ENCODE results near the gene TCF7L1. TPM values are rescaled to one million over a fixed set of nuclear protein-coding genes. Genes with fewer than 3 reads are reported as not detected.

The TCF7L1 gene
- polyA plus RNA-seq, 1 of the 3 experiments (the other 2 are of a cell fraction): 3.7 TPM

DNA sequence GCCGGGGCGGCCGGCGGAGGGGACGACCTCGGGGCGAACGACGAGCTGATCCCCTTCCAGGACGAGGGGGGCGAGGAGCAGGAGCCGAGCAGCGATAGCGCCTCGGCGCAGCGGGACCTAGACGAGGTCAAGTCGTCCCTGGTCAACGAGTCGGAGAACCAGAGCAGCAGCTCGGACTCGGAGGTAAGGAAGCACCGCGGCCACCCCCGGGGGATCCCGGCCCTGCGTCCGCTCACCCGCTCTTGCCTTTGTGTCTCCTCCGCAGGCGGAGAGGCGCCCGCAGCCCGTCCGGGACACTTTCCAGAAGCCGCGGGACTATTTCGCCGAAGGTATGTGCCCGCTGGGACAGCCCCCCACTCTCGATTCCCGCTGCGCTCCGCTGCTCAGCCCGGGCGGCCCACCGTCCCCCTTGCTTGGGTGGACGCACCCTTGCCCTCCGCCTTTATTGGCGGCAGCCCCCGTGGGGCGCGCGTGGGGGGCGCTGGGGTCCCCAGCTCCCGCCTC is 611 bp downstream of the TCF7L1 start:
- peak overlapping the region; percentile 69; the same call in 1 of the 2 replicates for H2AFZ ChIP-seq (ENCODE audit: low read depth)
- POLR2A ChIA-PET: interaction anchor here (1.1 kb wide), 1 partner anchor 151 kb away, joined by 3 read pairs; no protein-coding TSS in a partner anchor
- peaks cover 12% of the 10 kb centered on the region; the same call in 1 of the 2 replicates for H3K79me2 ChIP-seq (ENCODE audit: insufficient read depth)
- H3F3A ChIP-seq (replicated peaks; ENCODE audit: insufficient read depth): peaks cover 3% of the 10 kb centered on the region
- peak overlapping the region; percentile 60 for H3K9ac ChIP-seq
- peak overlapping the region; percentile 91 for H3K4me2 ChIP-seq
- DNase-seq: peak; percentile 81
- no peaks in the 10 kb centered on the region for H3K9me2 ChIP-seq
- no peak for TF ChIP-seq JUND (IDR thresholded peaks at IDR 0.05)
- no peak for TF ChIP-seq MAX (IDR thresholded peaks at IDR 0.05; ENCODE audit: low read depth)
- TF ChIP-seq TEAD4 (IDR thresholded peaks at IDR 0.05; ENCODE audit: borderline replicate concordance, insufficient read depth): no peak
- TF ChIP-seq YY1 (IDR thresholded peaks at IDR 0.05; ENCODE audit: low read depth): no peak
- no peak for TF ChIP-seq SIN3A (IDR thresholded peaks at IDR 0.05; ENCODE audit: borderline replicate concordance, low read depth, low read length)
- TF ChIP-seq TCF12 (IDR thresholded peaks at IDR 0.05): no peak
- TF ChIP-seq FOXM1 (IDR thresholded peaks at IDR 0.05; ENCODE audit: low read depth): no peak
- TF ChIP-seq EZH2phosphoT487 (IDR thresholded peaks at IDR 0.05; ENCODE audit: borderline replicate concordance, low read depth): no peak
- no peak for TF ChIP-seq GATA2 (CRISPR knock-in tag; IDR thresholded peaks at IDR 0.05)
- TF ChIP-seq GABPA (IDR thresholded peaks at IDR 0.05; ENCODE audit: low read depth): no peak
- no peak for TF ChIP-seq RXRA (IDR thresholded peaks at IDR 0.05; ENCODE audit: borderline replicate concordance, low read depth)
- TF ChIP-seq MEF2A (IDR thresholded peaks at IDR 0.05; ENCODE audit: borderline replicate concordance, low read depth): no peak
- TF ChIP-seq, protein P1, sequence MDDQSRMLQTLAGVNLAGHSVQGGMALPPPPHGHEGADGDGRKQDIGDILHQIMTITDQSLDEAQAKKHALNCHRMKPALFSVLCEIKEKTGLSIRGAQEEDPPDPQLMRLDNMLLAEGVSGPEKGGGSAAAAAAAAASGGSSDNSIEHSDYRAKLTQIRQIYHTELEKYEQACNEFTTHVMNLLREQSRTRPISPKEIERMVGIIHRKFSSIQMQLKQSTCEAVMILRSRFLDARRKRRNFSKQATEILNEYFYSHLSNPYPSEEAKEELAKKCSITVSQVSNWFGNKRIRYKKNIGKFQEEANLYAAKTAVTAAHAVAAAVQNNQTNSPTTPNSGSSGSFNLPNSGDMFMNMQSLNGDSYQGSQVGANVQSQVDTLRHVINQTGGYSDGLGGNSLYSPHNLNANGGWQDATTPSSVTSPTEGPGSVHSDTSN (IDR thresholded peaks at IDR 0.05): no peak
- TF ChIP-seq CTCF (IDR thresholded peaks at IDR 0.05): no peak
- no peak for TF ChIP-seq RFX5 (IDR thresholded peaks at IDR 0.05; ENCODE audit: low read length)
- no peak for TF ChIP-seq SMC3 (IDR thresholded peaks at IDR 0.05; ENCODE audit: low read depth, low read length)
- TF ChIP-seq, protein P2, sequence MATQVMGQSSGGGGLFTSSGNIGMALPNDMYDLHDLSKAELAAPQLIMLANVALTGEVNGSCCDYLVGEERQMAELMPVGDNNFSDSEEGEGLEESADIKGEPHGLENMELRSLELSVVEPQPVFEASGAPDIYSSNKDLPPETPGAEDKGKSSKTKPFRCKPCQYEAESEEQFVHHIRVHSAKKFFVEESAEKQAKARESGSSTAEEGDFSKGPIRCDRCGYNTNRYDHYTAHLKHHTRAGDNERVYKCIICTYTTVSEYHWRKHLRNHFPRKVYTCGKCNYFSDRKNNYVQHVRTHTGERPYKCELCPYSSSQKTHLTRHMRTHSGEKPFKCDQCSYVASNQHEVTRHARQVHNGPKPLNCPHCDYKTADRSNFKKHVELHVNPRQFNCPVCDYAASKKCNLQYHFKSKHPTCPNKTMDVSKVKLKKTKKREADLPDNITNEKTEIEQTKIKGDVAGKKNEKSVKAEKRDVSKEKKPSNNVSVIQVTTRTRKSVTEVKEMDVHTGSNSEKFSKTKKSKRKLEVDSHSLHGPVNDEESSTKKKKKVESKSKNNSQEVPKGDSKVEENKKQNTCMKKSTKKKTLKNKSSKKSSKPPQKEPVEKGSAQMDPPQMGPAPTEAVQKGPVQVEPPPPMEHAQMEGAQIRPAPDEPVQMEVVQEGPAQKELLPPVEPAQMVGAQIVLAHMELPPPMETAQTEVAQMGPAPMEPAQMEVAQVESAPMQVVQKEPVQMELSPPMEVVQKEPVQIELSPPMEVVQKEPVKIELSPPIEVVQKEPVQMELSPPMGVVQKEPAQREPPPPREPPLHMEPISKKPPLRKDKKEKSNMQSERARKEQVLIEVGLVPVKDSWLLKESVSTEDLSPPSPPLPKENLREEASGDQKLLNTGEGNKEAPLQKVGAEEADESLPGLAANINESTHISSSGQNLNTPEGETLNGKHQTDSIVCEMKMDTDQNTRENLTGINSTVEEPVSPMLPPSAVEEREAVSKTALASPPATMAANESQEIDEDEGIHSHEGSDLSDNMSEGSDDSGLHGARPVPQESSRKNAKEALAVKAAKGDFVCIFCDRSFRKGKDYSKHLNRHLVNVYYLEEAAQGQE (IDR thresholded peaks at IDR 0.05; ENCODE audit: low read depth, low read length): no peak
- TF ChIP-seq NRF1 (IDR thresholded peaks at IDR 0.05; ENCODE audit: low read depth, low read length): no peak
- TF ChIP-seq ZBTB33 (IDR thresholded peaks at IDR 0.05; ENCODE audit: borderline replicate concordance, low read depth): no peak
- peak overlapping the region; percentile 66 to 71 for H3K4me3 ChIP-seq (ENCODE audit: low read depth in 2 of 2, low read length in 1 of 2)
- H3K9me3 ChIP-seq: no peaks in the 10 kb centered on the region
- no peaks in the 10 kb centered on the region for H3K27me3 ChIP-seq (ENCODE audit: insufficient read depth)
- peaks cover 0 to 18% of the 10 kb centered on the region in 2 experiments; a peak in 2 of 4 replicates for H3K4me1 ChIP-seq (ENCODE audit: control insufficient read depth in 1 of 2, insufficient read depth in 2 of 2, low read depth in 1 of 2, low read length in 1 of 2)
- H4K20me1 ChIP-seq (ENCODE audit: insufficient read depth): no peaks in the 10 kb centered on the region
- 10% methylated on average over 18 of the region's 57 CpGs for WGBS (ENCODE audit: low lambda C conversion rate)
- H3K36me3 ChIP-seq (replicated peaks in 1 of 2; ENCODE audit: control insufficient read depth in 1 of 2, insufficient read depth in 2 of 2, low read length in 1 of 2): no peaks in the 10 kb centered on the region
- CTCF ChIA-PET: interaction anchor here (0.6 to 6.5 kb wide), 26 partner anchors 9 to 175 kb away, joined by 3 to 110 read pairs (median 7); no protein-coding TSS in a partner anchor
- no peak overlapping the region for H3K27ac ChIP-seq (ENCODE audit: low read depth in 2 of 2, low read length in 1 of 2)

Data from SK-N-SH (cell line).